ENCODE data around the gene CYP51A1. TPM values are rescaled to one million over a fixed set of nuclear protein-coding genes. Genes with fewer than 3 reads are reported as not detected.
A peak's percentile ranks its signal among the peaks of the same experiment; 100 is the strongest.
"Not testable (repeated sequence)": the region's sequence is repeated elsewhere in the genome, so short reads cannot be mapped to it uniquely, and the experiment has no call there.

The CYP51A1 gene
- total RNA-seq, 1 experiment from 2014 or later, result 80.0 TPM

- no peak overlapping the region for H3K18ac ChIP-seq (ENCODE audit: insufficient read length, low read depth, low read length)
- H3K9ac ChIP-seq (ENCODE audit: extremely low read depth, insufficient read length, low read length), result no peak overlapping the region
- H2BK20ac ChIP-seq (ENCODE audit: low read depth, low read length, poor library complexity, severe bottlenecking), result no peak overlapping the region
- H3K79me1 ChIP-seq (ENCODE audit: insufficient read depth, low read depth, low read length, poor library complexity, severe bottlenecking), result no peaks in the 10 kb centered on the region
- no peak overlapping the region for H2BK15ac ChIP-seq (ENCODE audit: low read depth, low read length)
- H3K79me2 ChIP-seq (ENCODE audit: insufficient read depth, low read length), result no peaks in the 10 kb centered on the region
- no peak overlapping the region for H2BK12ac ChIP-seq (ENCODE audit: insufficient read length, low read depth, low read length)
- H3K14ac ChIP-seq (ENCODE audit: insufficient read depth, low read length), result no peak overlapping the region
- no peaks in the 10 kb centered on the region for H3K4me1 Mint-ChIP-seq
- no peak overlapping the region for H4K91ac ChIP-seq (ENCODE audit: insufficient read length, low read depth, low read length)
- H3K27ac Mint-ChIP-seq, result no peak overlapping the region
- no peak overlapping the region for H3T11ph ChIP-seq (ENCODE audit: low read length)
- TF ChIP-seq CTCF (conservative IDR thresholded peaks at IDR 0.05), result no peak
- H3K23me2 ChIP-seq (ENCODE audit: insufficient read length, low read depth, low read length, poor library complexity, severe bottlenecking), result no peaks in the 10 kb centered on the region
- H3K4ac ChIP-seq (ENCODE audit: low read depth, low read length), result no peak overlapping the region
- H3K23ac ChIP-seq (ENCODE audit: insufficient read length, low read depth, low read length), result no peak overlapping the region
- no peaks in the 10 kb centered on the region for H3K27me3 ChIP-seq (ENCODE audit: insufficient read depth, low read length)
- no peak overlapping the region for H3K56ac ChIP-seq (ENCODE audit: insufficient read length, low read depth, low read length)
- H4K5ac ChIP-seq (ENCODE audit: insufficient read length, low read depth, low read length), result no peak overlapping the region
- no peaks in the 10 kb centered on the region for H3K4me1 ChIP-seq (ENCODE audit: insufficient read depth, low read length)
- H3K9me3 Mint-ChIP-seq, result no peaks in the 10 kb centered on the region
- no peaks in the 10 kb centered on the region for H3K9me3 ChIP-seq (ENCODE audit: control insufficient read depth, low read depth, low read length)
- no peak for DNase-seq
- H2BK120ac ChIP-seq (ENCODE audit: low read depth, low read length, poor library complexity, severe bottlenecking), result no peak overlapping the region
- H3K36me3 Mint-ChIP-seq (ENCODE audit: insufficient read depth in 1 of 3, low read depth in 3 of 3), result no peaks in the 10 kb centered on the region
- no peak overlapping the region for H4K8ac ChIP-seq (replicated peaks; ENCODE audit: insufficient read length, low read depth, low read length)
- H3K27ac ChIP-seq (ENCODE audit: insufficient read length, low read depth, low read length), result no peak overlapping the region
- H2AK5ac ChIP-seq (ENCODE audit: insufficient read length, low read length), result no peak overlapping the region
- no peak overlapping the region for H3K4me3 Mint-ChIP-seq
- H4K20me1 ChIP-seq (ENCODE audit: control insufficient read depth, insufficient read depth, insufficient read length), result no peaks in the 10 kb centered on the region
- WGBS (ENCODE audit: extremely low coverage, insufficient read length, low lambda C conversion rate), result no CpG with 5 or more reads among the region's 5 CpGs
- H2BK5ac ChIP-seq (ENCODE audit: insufficient read length, low read length), result no peak overlapping the region
- no peak overlapping the region for H3K4me2 ChIP-seq (ENCODE audit: insufficient read depth, insufficient read length, low read length)
- H3K27me3 Mint-ChIP-seq (ENCODE audit: low read depth), result no peaks in the 10 kb centered on the region
- H2AFZ ChIP-seq (ENCODE audit: low read length), result no peak overlapping the region
Measured at GRCh38 chr7:92149736-92150239, 15.5 kb upstream of the CYP51A1 start.

- H4K20me1 ChIP-seq (ENCODE audit: control insufficient read depth, insufficient read depth, insufficient read length); H3T11ph ChIP-seq (ENCODE audit: low read length); H3K27me3 ChIP-seq (ENCODE audit: insufficient read depth, low read length); DNase-seq; H3K4ac ChIP-seq (ENCODE audit: low read depth, low read length); H3K56ac ChIP-seq (ENCODE audit: insufficient read length, low read depth, low read length); H3K23me2 ChIP-seq (ENCODE audit: insufficient read length, low read depth, low read length, poor library complexity, severe bottlenecking); H3K9me3 ChIP-seq (ENCODE audit: control insufficient read depth, low read depth, low read length); H3K27me3 Mint-ChIP-seq (ENCODE audit: low read depth); H2AK5ac ChIP-seq (ENCODE audit: insufficient read length, low read length); H4K8ac ChIP-seq (replicated peaks; ENCODE audit: insufficient read length, low read depth, low read length); H3K27ac ChIP-seq (ENCODE audit: insufficient read length, low read depth, low read length); H4K5ac ChIP-seq (ENCODE audit: insufficient read length, low read depth, low read length); H3K14ac ChIP-seq (ENCODE audit: insufficient read depth, low read length); H3K79me1 ChIP-seq (ENCODE audit: insufficient read depth, low read depth, low read length, poor library complexity, severe bottlenecking); H2BK120ac ChIP-seq (ENCODE audit: low read depth, low read length, poor library complexity, severe bottlenecking); H4K91ac ChIP-seq (ENCODE audit: insufficient read length, low read depth, low read length); H3K23ac ChIP-seq (ENCODE audit: insufficient read length, low read depth, low read length); H3K4me2 ChIP-seq (ENCODE audit: insufficient read depth, insufficient read length, low read length); H3K18ac ChIP-seq (ENCODE audit: insufficient read length, low read depth, low read length); H3K4me1 ChIP-seq (ENCODE audit: insufficient read depth, low read length); H2BK5ac ChIP-seq (ENCODE audit: insufficient read length, low read length); H3K4me1 Mint-ChIP-seq; H2BK20ac ChIP-seq (ENCODE audit: low read depth, low read length, poor library complexity, severe bottlenecking); H2BK12ac ChIP-seq (ENCODE audit: insufficient read length, low read depth, low read length); H3K79me2 ChIP-seq (ENCODE audit: insufficient read depth, low read length); H3K9ac ChIP-seq (ENCODE audit: extremely low read depth, insufficient read length, low read length); H2AFZ ChIP-seq (ENCODE audit: low read length); H3K36me3 Mint-ChIP-seq (ENCODE audit: insufficient read depth in 1 of 3, low read depth in 3 of 3); H3K4me3 Mint-ChIP-seq; H2BK15ac ChIP-seq (ENCODE audit: low read depth, low read length): not testable (repeated sequence)
- no CpG with 5 or more reads among the region's 50 CpGs for WGBS (ENCODE audit: extremely low coverage, insufficient read length, low lambda C conversion rate)
- peak overlapping the region in 1 of 3 experiments; percentile 83; a peak in 1 of 7 replicates for H3K27ac Mint-ChIP-seq
- H3K9me3 Mint-ChIP-seq, result peaks cover 17 to 18% of the 10 kb centered on the region in 2 experiments; a peak in 4 of 5 replicates
Measured at GRCh38 chr7:92143192-92143880, 9.1 kb upstream of the CYP51A1 start.

All from H9 (cell line).